Measurements from ENCODE around the gene PDE4D.

Gene PDE4D

DNA sequence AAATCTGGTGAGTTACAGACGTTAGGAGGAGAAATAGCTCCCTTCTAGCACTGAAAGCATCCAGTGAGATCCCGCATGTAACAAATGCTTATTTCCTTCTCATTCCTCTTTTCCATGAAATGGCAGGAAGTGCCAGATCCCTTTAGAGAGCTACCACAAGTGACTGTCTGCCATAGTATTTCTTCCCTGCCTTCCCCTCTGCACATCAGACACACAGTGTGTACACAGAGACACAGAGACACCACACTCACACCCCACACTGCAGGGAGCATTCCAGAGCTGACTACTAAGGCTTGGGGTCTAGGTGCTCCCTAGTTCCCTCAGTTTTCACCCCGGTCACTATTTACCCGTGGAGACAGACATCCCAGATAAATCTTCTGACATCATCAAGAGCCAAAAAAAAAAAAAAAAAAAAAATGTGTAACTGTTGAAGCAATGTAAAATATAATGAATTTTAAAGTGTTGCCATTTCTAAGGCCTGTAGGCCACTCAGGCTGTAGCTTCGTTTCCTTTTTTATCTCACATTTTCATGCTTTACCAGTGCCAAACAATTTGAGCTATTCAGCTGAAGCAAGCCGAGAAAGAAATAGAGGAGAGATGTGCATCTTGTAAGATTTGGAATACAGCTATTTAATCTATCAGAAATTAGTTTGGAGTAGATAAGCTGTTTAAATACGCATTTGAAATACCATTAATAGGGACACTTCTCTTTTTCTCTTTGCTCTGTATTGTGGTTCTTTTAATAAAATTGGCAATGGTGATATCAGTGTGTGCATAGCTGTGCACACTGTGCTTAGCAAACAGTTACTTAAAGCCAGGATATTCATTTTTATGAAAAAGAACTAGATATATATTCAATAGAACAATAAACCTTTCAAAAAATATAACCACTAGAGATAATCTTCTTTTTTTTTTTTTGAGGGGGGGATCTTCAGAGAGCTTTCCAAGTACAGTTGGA lies 405.5 kb downstream of the PDE4D start:
- Histone ChIP-seq H3K4me3 (ENCODE audit: low read depth in 1 of 2, low read length in 2 of 2) (no peak overlapping the region), H3K27me3 (ENCODE audit: low read depth, low read length) (no peaks in the 10 kb centered on the region)

DNA sequence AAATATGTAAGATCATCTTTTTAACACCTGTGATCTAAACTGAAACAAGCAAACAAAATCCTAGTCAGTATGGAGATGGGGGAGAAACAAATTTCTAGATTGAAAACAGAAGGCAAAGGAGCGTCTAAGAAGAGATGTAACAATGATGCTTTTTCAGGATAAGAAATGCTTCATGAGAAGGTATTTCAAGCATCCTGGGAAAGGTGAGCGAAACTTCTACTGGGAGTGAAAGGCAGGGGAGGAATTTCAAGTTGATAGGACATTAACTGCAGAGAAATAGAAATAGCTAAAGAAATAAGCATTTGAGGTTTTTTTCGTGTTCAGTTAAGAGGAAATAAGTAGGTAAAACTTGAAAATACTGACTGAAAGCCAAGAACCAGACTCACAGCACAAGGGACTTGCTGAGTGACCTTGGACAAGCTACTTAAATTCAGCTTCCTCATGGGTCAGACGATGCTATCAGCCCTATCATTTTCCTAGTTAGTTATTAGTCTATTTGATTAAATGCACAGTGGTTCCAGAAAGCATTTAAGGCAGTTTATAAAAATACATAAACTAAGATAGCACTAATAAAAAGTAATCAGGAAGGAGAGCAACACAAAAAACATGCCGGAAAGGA lies 406.3 kb downstream of the PDE4D start:
- Histone ChIP-seq H3K27ac (ENCODE audit: low read length) (no peak overlapping the region), H3K9me3 (ENCODE audit: control insufficient read depth in 1 of 2, low read length in 2 of 2) (no peaks in the 10 kb centered on the region), H3K36me3 (ENCODE audit: control insufficient read depth in 1 of 2, insufficient read depth in 2 of 2, low read length in 2 of 2) (no peaks in the 10 kb centered on the region), H3K4me3 (ENCODE audit: low read depth in 1 of 2, low read length in 2 of 2) (no peak overlapping the region), H3K4me1 (ENCODE audit: control insufficient read depth in 1 of 2, insufficient read depth in 2 of 2, low read length in 2 of 2) (peaks cover 0 to 11% of the 10 kb centered on the region in 2 donors), H3K27me3 (ENCODE audit: low read depth, low read length) (no peaks in the 10 kb centered on the region)

More for the DNA sequence above, 405.5 kb downstream of the PDE4D start:
- Histone ChIP-seq H3K4me1 (ENCODE audit: control insufficient read depth in 1 of 2, insufficient read depth in 2 of 2, low read length in 2 of 2) (peaks cover 0 to 11% of the 10 kb centered on the region in 2 donors), H3K36me3 (ENCODE audit: control insufficient read depth in 1 of 2, insufficient read depth in 2 of 2, low read length in 2 of 2) (no peaks in the 10 kb centered on the region), H3K27ac (ENCODE audit: low read length) (no peak overlapping the region), H3K9me3 (ENCODE audit: control insufficient read depth in 1 of 2, low read length in 2 of 2) (no peaks in the 10 kb centered on the region)

DNA sequence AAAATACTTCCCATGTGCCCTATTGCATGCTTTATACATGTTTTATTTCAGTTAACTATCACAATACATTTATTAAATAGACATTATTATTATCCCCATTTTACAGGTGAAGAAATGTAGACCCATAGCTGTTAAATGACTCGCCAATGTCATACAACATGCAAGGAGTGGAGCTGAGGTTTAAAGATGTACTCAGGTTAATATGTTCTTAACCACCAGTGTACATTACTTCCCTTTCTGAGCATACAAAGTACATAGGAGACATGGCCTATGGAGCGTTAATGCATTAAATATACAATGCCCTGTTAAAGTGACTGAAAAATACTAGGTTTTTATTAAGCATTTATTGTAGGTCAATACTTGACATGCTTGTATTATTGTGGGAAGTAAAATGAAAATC lies 407.0 kb downstream of the PDE4D start:
- Histone ChIP-seq H3K4me1 (ENCODE audit: control insufficient read depth in 1 of 2, insufficient read depth in 2 of 2, low read length in 2 of 2) (peaks cover 0 to 11% of the 10 kb centered on the region in 2 donors), H3K4me3 (ENCODE audit: low read depth in 1 of 2, low read length in 2 of 2) (no peak overlapping the region), H3K9me3 (ENCODE audit: control insufficient read depth in 1 of 2, low read length in 2 of 2) (no peaks in the 10 kb centered on the region), H3K36me3 (ENCODE audit: control insufficient read depth in 1 of 2, insufficient read depth in 2 of 2, low read length in 2 of 2) (no peaks in the 10 kb centered on the region), H3K27ac (ENCODE audit: low read length) (no peak overlapping the region), H3K27me3 (ENCODE audit: low read depth, low read length) (no peaks in the 10 kb centered on the region)

DNA sequence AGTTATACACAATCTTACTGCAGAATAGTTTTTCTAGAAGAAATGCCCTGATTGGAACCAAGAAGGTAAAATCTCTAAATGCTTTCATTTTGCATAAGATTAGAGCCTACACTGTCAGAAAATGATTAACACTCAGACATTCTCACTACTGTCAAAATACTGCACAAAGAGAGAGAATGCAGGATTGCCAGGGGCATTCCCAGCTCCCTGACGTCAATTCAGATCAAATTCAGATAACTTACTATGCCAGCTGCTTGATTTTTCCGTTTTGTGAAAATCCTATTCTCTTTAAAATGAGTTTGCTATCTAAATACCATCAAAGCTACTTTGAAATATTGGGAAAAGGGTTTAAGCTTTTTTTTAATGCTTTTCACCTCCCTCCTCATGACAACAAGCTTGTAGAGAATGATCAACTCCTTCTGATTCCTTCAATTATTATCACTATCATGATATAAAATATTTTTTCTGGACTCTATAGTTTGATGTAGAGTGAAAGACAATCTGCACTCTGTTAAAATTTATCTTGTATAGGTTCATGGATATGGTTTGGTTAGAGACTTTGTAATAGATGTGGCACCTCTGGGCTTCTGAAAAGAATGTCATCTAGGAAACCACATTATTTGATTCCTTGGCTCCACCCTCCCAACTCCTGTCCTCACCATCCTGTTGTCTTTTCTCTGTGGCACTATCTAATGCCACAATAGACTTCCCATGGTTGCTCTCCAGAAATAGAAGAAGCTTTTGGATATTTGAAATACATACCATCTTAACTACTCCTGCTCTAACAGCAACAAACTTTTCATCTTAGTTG lies 407.7 kb downstream of the PDE4D start:
- Histone ChIP-seq H3K36me3 (ENCODE audit: control insufficient read depth in 1 of 2, insufficient read depth in 2 of 2, low read length in 2 of 2) (no peaks in the 10 kb centered on the region), H3K27ac (ENCODE audit: low read length) (no peak overlapping the region), H3K4me1 (ENCODE audit: control insufficient read depth in 1 of 2, insufficient read depth in 2 of 2, low read length in 2 of 2) (peaks cover 0 to 11% of the 10 kb centered on the region in 2 donors), H3K27me3 (ENCODE audit: low read depth, low read length) (no peaks in the 10 kb centered on the region), H3K4me3 (ENCODE audit: low read depth in 1 of 2, low read length in 2 of 2) (no peak overlapping the region), H3K9me3 (ENCODE audit: control insufficient read depth in 1 of 2, low read length in 2 of 2) (no peaks in the 10 kb centered on the region)

DNA sequence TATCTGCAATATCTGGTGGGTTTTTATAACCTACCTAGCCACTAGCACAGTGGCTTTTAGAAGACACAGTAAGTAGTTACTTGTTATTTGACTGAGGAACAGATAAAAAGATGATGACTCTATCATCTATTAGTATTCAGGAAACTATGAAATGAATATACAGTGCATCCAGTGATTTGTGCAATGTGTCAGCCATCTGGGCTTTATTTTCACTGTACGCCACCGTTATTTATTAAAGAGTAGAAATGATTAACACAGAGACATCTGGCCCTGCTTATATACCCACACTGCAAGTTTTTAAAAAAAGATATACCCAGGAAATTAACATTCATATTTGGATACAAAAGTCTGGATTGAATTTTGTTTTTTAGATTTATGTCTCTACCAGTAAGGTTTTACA lies 408.4 kb downstream of the PDE4D start:
- Histone ChIP-seq H3K4me1 (ENCODE audit: control insufficient read depth in 1 of 2, insufficient read depth in 2 of 2, low read length in 2 of 2) (peaks cover 0 to 11% of the 10 kb centered on the region in 2 donors), H3K27me3 (ENCODE audit: low read depth, low read length) (no peaks in the 10 kb centered on the region), H3K27ac (ENCODE audit: low read length) (no peak overlapping the region)

DNA sequence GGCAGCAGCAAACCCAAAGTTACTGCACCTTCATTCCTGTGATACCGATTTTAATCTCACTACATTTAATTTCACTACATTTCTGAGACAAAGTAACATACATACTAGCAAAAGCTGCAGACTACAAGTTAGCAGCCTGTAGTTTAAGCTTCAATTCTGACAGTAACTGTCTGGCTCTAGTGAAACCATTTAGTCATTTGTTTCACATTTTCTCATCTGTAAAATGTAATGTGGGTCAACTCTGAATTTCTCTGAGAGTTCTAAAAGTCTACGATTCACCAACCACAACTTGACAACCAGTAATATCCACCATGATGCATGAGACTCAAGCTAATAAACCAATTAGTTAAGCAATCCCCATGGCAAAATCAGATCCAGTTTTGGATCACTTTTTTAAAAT lies 408.9 kb downstream of the PDE4D start:
- Histone ChIP-seq H3K4me1 (ENCODE audit: control insufficient read depth in 1 of 2, insufficient read depth in 2 of 2, low read length in 2 of 2) (peaks cover 0 to 11% of the 10 kb centered on the region in 2 donors), H3K27ac (ENCODE audit: low read length) (no peak overlapping the region), H3K9me3 (ENCODE audit: control insufficient read depth in 1 of 2, low read length in 2 of 2) (no peaks in the 10 kb centered on the region), H3K27me3 (ENCODE audit: low read depth, low read length) (no peaks in the 10 kb centered on the region), H3K36me3 (ENCODE audit: control insufficient read depth in 1 of 2, insufficient read depth in 2 of 2, low read length in 2 of 2) (no peaks in the 10 kb centered on the region), H3K4me3 (ENCODE audit: low read depth in 1 of 2, low read length in 2 of 2) (no peak overlapping the region)

More for the DNA sequence above, 408.4 kb downstream of the PDE4D start:
- Histone ChIP-seq H3K4me3 (ENCODE audit: low read depth in 1 of 2, low read length in 2 of 2) (no peak overlapping the region), H3K36me3 (ENCODE audit: control insufficient read depth in 1 of 2, insufficient read depth in 2 of 2, low read length in 2 of 2) (no peaks in the 10 kb centered on the region), H3K9me3 (ENCODE audit: control insufficient read depth in 1 of 2, low read length in 2 of 2) (no peaks in the 10 kb centered on the region)

DNA sequence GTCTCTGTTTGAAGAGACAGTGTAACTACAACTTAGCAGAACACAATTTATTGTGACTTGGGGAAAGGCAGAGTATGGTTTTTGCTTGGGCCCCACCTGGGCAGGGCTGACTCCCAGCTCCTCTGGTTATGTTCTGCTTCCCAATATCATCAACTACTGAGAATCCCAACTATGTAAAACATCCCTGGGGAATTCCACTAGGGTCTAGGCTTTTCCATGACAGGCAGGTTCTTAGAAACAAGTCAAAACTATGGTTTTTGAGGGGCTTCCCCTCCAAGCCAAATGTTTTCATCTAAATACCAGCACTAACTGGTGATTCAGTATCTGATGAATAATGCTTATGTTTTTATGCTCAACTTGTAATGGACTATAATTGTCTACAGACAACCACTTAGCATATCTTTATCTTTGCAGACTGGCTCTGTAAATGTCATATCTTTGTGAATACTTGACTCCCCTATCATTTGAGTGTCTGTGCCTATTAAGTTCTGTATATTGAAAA lies 409.5 kb downstream of the PDE4D start:
- Histone ChIP-seq H3K4me3 (ENCODE audit: low read depth in 1 of 2, low read length in 2 of 2) (no peak overlapping the region), H3K9me3 (ENCODE audit: control insufficient read depth in 1 of 2, low read length in 2 of 2) (no peaks in the 10 kb centered on the region), H3K4me1 (ENCODE audit: control insufficient read depth in 1 of 2, insufficient read depth in 2 of 2, low read length in 2 of 2) (peaks cover 0 to 11% of the 10 kb centered on the region in 2 donors), H3K36me3 (ENCODE audit: control insufficient read depth in 1 of 2, insufficient read depth in 2 of 2, low read length in 2 of 2) (no peaks in the 10 kb centered on the region), H3K27me3 (ENCODE audit: low read depth, low read length) (no peaks in the 10 kb centered on the region), H3K27ac (ENCODE audit: low read length) (no peak overlapping the region)

DNA sequence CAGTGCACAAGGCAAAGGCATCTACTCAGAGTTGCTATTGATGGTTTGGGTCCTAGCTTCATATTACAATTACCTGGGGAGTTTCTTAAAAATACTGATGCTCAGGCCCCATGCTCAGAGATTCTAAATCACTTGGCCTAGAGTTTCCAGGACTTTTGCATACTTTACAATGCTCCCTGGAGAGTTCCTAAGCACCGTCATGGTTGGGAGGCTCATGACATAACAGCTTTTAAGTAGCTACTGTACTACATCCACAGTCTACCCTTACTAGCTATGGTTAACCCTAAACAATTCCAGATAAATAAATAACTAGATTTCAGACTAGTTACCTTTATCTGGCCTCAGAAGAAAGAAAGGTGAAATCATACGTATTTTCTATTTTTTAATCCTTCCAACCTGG lies 414.4 kb downstream of the PDE4D start:
- Histone ChIP-seq H3K9me3 (ENCODE audit: control insufficient read depth in 1 of 2, low read length in 2 of 2) (no peaks in the 10 kb centered on the region), H3K36me3 (ENCODE audit: control insufficient read depth in 1 of 2, insufficient read depth in 2 of 2, low read length in 2 of 2) (no peaks in the 10 kb centered on the region), H3K27me3 (ENCODE audit: low read depth, low read length) (no peaks in the 10 kb centered on the region), H3K4me3 (ENCODE audit: low read depth in 1 of 2, low read length in 2 of 2) (no peak overlapping the region), H3K27ac (ENCODE audit: low read length) (no peak overlapping the region), H3K4me1 (ENCODE audit: control insufficient read depth in 1 of 2, insufficient read depth in 2 of 2, low read length in 2 of 2) (no peaks in the 10 kb centered on the region)

DNA sequence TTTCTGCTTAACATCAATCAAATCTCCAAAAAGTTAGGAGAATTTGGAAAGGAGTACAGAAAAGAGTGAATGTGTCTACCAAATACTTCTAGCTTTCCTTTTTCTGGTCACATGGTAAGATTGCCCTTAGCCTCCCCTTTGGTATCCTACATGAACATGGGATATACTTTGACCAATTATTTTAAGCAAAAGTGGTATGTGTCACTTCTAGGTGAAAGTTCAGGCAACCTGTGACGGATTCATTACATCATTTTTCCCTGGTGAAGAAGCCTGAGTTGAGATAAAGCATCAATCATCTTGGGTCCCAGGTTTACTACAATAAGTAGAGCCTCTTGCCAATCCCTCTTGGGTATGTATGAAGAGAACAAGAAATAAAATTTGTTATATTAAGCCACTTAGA lies 419.2 kb downstream of the PDE4D start:
- no peak overlapping the region for H3K27ac ChIP-seq (ENCODE audit: low read length)
- H3K36me3 ChIP-seq (ENCODE audit: control insufficient read depth in 1 of 2, insufficient read depth in 2 of 2, low read length in 2 of 2), result no peaks in the 10 kb centered on the region
- no peak overlapping the region for H3K4me3 ChIP-seq (ENCODE audit: low read depth in 1 of 2, low read length in 2 of 2)
- H3K9me3 ChIP-seq (ENCODE audit: control insufficient read depth in 1 of 2, low read length in 2 of 2), result no peaks in the 10 kb centered on the region
- no peaks in the 10 kb centered on the region for H3K27me3 ChIP-seq (ENCODE audit: low read depth, low read length)
- H3K4me1 ChIP-seq (ENCODE audit: control insufficient read depth in 1 of 2, insufficient read depth in 2 of 2, low read length in 2 of 2), result no peaks in the 10 kb centered on the region

DNA sequence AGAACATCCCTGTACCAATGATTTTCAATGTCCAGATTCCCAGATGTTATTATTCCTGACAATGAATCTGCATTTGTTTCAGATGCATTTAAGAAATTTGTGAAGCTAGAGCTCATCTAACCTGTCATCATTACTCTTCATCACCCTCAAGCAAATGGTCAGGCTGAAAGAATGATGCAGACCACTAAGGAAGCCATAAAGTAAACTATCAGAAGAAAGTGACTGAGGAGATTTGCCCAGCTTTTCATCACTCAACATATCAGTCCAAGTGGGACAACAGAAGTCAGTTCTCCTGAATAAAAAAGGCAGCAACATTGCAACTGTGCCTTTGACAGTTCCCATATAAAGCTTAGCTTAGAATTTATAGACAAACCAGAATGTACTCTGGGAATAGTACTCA lies 419.9 kb downstream of the PDE4D start:
- no peak overlapping the region for H3K27ac ChIP-seq (ENCODE audit: low read length)
- no peaks in the 10 kb centered on the region for H3K9me3 ChIP-seq (ENCODE audit: control insufficient read depth in 1 of 2, low read length in 2 of 2)
- no peaks in the 10 kb centered on the region for H3K4me1 ChIP-seq (ENCODE audit: control insufficient read depth in 1 of 2, insufficient read depth in 2 of 2, low read length in 2 of 2)
- no peaks in the 10 kb centered on the region for H3K27me3 ChIP-seq (ENCODE audit: low read depth, low read length)
- no peak overlapping the region for H3K4me3 ChIP-seq (ENCODE audit: low read depth in 1 of 2, low read length in 2 of 2)
- H3K36me3 ChIP-seq (ENCODE audit: control insufficient read depth in 1 of 2, insufficient read depth in 2 of 2, low read length in 2 of 2), result no peaks in the 10 kb centered on the region

DNA sequence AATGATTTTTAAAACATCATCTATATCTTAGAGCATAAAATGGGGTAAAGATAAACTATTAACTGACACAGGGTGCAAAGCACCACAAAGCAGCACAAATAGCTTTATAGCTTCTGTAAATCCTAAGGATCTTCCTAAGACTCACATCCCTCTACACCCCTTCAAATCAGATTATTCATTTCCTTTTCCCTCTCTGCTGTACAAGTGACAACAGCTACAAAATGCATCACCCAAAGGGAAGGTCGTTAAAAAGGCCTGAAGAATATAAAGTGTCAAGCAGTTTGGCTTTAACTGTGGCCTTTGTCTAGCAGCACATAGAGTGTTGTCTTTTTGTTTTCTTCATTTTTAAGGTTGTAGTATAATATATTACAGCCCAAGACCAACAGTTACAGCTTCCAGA lies 422.1 kb downstream of the PDE4D start:
- no peaks in the 10 kb centered on the region for H3K36me3 ChIP-seq (ENCODE audit: control insufficient read depth in 1 of 2, insufficient read depth in 2 of 2, low read length in 2 of 2)
- no peaks in the 10 kb centered on the region for H3K9me3 ChIP-seq (ENCODE audit: control insufficient read depth in 1 of 2, low read length in 2 of 2)
- no peaks in the 10 kb centered on the region for H3K27me3 ChIP-seq (ENCODE audit: low read depth, low read length)
- H3K27ac ChIP-seq (ENCODE audit: low read length), result no peak overlapping the region
- H3K4me3 ChIP-seq (ENCODE audit: low read depth in 1 of 2, low read length in 2 of 2), result no peak overlapping the region
- no peaks in the 10 kb centered on the region for H3K4me1 ChIP-seq (ENCODE audit: control insufficient read depth in 1 of 2, insufficient read depth in 2 of 2, low read length in 2 of 2)
